Measurements from ENCODE around the gene PRSS33.

Gene PRSS33

DNA sequence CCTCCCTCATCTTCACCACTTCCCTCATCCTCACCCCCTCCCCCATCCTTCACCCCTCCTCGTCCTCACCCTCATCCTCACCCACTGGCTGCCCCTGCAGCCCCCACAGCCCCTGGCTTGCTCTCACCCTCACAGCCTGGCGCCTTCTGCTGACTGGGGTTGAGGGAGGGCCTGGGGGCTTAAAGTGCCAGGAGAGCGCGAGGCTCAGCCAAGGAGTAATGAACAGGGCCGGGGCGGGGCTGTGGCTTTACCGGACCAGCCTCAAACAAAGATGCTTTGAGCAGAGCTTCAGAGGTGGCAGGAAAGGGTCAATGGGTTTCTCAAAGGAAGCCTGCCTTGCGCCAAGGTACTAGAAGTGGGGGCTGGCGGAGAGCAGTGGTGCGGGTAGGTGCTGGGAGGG lies at the start of gene PRSS33:
Gene PRSS33 (minus strand): TSS at position 155 of the 400 bp plus-strand sequence. CDS start 1,013 bp downstream, outside the sequence.
- DNase-seq (ENCODE audit: low spot score): no peak

GRCh38 chr16:2836646-2837508 lies 49.5 kb upstream of the PRSS33 start:
- no peak for DNase-seq (ENCODE audit: low spot score)

GRCh38 chr16:2835638-2836493 lies 48.5 kb upstream of the PRSS33 start:
- DNase-seq (ENCODE audit: low spot score): no peak

DNA sequence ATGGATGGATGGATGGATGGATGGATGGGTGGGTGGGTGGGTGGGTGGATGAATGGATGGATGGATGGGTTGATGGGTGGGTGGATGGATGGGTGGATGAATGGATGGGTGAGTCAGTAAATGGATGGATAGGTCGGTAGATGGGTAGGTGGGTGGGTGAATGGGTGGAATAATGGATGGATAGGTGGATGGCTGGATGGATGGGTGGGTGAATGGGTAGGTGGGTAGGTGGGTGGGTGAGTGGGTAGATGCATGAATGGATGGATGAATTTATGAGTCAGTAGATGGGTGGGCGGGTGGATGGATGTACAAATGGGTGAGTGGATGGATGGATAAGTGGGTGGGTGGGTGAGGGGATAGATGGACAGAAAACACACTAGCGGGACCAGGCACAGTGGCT lies 47.6 kb upstream of the PRSS33 start:
- DNase-seq (ENCODE audit: low spot score): no peak

GRCh38 chr16:2833776-2834175 lies 46.4 kb upstream of the PRSS33 start:
- DNase-seq (ENCODE audit: low spot score): no peak

GRCh38 chr16:2831203-2831602 lies 43.8 kb upstream of the PRSS33 start:
- no peak for DNase-seq (ENCODE audit: low spot score)

GRCh38 chr16:2830355-2830695 lies 43.0 kb upstream of the PRSS33 start:
- no peak for DNase-seq (ENCODE audit: low spot score)

DNA sequence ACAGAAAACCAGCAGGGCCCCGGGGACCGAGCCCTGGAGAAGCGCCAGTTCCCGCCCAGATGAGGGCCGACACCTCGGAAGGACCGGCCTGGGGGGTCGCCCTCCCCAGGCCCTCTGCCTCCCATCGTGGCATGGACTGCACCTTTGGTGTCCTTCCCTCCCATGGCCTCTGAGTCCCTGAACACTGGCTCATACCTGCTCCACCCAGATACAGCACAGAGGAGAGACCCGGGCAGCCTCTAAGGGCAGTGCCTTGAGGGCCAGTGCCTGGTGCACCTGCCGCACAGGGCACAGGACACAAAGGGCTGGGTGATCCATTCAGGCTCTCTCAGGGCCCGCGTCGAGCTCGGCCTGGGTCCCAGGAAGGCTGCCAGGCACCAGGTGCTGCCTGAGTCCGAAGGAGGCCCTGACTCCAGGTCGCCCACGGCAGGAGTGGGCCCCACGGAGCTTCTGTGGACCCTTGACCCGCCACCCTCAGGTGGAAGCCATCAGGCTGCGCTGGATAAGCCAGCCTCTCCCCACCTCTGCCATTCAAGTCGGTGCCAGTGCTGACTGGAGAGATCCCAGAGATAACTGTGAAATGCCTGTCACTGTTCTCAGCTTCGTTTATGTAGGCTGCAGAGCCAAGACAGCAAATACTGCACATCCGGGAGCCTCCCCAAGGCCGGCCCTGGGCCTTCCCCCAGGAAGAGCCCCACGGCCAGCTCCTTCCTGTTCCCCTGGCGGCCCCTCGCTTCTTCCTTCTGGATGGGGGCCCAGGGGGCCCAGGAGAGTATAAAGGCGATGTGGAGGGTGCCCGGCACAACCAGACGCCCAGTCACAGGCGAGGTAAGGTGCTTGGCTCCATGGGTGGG lies 42.4 kb upstream of the PRSS33 start, which contains the start of gene ZG16B:
Gene ZG16B (plus strand): TSS at position 803 of the 854 bp plus-strand sequence. CDS start 139 bp downstream, outside the sequence.
- no peak for DNase-seq (ENCODE audit: low spot score)

DNA sequence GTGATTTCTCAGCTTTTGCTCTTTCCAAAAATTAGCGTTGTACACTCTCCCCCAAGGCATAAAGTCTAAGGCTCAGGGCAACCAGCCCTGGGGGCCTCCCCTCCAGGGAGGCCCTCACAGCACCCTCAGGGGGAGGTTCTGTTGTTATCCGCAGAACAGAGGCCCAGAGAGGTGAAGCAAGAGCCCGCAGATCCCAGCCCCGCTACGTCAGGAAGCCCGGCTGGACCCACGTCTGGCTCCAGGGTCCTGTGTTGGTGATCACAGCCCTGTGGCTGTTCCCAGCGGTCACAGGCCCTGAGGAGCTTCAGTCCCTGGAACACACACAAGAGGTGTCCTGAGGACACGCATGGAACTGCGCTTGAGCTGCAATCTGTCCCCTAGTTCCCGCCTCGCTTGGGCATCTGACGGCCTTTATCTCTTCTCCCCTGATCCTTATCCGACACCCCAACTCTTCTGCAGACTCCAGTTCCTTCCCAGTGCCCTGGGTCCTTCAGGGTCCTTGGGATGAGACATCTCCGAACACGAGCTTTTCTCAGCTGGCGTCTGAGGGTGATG lies 41.6 kb upstream of the PRSS33 start:
- DNase-seq (ENCODE audit: low spot score): no peak

DNA sequence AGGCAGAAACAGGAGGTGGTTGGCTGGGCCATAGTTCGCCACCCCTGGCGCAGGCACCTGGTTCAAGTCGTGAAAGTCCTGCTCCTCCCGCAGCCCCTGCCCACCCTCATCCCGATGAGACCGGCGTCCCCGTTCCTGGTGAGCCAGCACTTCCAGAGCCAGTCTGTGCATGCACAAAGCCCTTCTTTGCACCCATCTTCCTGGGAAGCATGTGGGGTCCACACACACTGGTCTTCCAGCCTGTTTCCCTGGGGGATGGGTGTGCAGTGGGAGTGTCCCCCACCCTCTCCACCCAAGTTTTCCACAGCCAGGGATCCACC lies 41.1 kb upstream of the PRSS33 start:
- no peak for DNase-seq (ENCODE audit: low spot score)

DNA sequence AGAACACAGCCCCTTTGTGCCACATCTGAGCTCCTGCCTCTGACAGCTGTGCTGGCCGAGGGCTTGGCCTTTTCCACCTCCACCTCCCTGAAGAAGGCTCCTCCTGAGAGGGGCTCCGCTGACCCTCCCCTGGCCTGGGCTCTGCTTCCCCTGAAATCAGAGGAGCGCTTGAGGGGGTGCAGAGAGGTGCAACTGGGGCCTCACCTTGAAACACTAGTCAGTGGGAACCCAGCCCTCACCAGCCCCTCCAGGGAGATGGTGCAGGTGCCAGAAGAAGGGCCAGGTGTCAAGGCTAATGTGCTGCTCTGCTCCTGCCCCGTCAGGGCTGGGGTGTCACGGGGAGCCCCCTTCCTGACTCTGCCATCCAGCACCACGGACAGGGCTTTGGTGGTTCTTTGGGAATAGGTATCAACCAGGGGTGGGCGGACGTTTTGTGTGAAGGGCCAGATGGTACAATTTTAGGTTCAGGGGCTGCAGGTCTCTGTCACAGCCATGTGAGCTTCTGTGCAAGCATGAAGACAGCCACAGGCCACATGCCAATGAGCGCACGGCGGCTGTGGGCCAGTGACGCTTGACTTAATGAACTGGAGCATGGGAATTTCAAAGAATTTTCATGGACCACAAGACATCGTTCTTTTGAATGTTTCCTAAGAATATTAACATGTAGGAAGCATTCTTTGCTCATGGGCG lies 40.6 kb upstream of the PRSS33 start:
- no peak for DNase-seq (ENCODE audit: low spot score)

GRCh38 chr16:2827374-2827791 lies 40.0 kb upstream of the PRSS33 start:
- DNase-seq (ENCODE audit: low spot score): no peak

DNA sequence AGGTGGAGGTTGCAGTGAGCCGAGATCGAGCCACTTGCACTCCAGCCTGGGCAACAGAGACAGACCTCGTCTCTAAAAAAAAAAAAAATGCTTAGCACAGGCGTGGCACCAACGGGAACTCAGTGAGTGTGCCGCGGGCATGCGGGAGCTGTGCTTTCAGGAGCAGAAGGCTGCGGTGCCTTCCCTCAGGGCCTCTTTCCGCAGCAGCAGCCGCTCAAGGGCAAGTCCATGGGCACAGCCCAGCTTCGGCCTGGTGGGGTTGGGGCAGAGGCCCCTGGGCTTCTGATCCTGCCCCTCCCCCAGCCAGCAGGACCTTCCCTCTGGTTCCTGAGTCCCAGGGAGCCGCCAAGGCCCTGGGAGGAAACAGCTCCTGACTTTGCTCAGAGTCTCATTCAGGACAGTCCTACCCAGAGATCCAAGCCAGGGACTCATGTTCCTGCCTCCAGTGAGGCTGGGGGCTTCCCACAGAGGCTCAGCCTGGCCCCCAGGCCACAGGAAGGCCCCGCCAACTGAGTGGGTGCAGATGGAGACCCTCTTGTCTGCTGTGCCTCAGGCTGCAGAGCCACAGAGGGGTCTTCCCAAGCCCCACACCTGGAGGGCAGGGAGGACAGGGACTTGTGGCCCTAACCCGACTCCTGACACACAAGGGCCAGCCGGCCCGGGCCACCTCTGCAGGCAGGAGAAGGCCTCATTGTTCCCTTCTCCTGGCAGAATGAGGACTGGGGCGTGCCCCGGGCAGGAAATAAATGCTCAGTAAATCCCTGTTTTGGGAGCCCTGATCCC lies 39.4 kb upstream of the PRSS33 start:
- DNase-seq (ENCODE audit: low spot score): no peak

- no peak for DNase-seq (ENCODE audit: low spot score)
Measured at GRCh38 chr16:2825906-2826305, 38.5 kb upstream of the PRSS33 start.

DNA sequence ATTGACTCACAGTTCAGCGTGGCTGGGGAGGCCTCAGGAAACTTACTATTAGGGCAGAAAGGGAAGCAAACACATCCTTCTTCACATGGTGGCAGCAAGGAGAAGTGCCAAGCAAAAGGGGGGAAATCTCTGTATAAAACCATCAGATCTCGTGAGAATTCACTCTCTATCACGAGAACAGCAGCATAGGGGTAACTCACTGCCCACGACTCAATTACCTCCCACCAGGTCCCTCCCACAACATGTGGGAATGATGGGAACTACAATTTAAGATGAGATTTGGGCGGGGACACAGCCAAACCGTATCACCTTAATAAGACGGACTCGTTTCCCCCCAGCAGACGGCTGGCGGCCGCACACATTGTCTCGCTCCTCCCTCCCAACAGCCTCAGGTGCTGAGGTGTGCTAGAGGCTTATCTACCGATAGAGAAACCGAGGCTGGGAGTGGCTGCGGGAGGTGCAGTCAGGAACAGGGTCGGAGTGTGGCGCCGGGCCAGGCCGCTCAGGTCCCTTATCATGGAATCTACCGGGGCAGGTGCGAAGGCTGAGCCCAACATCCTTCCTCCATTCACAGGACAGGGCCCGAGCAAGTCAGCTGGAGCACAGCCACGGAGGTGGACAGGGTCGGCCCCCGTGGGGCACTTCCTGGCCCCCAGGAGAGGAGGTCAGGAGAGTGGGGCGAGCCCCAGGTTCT lies 37.8 kb upstream of the PRSS33 start:
- DNase-seq (ENCODE audit: low spot score): no peak

DNA sequence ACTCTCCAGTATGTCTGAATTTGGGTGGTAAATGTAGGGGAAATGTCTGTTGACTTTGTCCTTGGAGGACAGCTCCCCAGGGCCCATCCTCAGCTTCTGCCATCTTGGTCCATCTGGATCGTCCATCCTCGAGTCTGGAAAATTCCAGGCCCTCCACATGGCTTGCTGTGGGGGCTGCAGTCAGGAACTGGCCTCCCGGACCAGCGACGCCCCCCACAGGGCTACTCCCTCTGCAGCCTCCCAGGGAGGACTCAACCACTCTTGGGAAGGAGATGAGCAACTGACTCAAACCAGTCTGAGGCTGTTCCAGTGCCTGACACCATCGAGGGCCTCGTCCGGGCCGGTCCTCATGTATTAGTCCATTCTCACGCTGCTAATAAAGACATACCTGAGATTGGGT lies 37.3 kb upstream of the PRSS33 start:
- DNase-seq (ENCODE audit: low spot score): no peak

GRCh38 chr16:2822496-2822895 lies 35.1 kb upstream of the PRSS33 start:
- no peak for DNase-seq (ENCODE audit: low spot score)

GRCh38 chr16:2822158-2822495 lies 34.8 kb upstream of the PRSS33 start:
- DNase-seq (ENCODE audit: low spot score): no peak

DNA sequence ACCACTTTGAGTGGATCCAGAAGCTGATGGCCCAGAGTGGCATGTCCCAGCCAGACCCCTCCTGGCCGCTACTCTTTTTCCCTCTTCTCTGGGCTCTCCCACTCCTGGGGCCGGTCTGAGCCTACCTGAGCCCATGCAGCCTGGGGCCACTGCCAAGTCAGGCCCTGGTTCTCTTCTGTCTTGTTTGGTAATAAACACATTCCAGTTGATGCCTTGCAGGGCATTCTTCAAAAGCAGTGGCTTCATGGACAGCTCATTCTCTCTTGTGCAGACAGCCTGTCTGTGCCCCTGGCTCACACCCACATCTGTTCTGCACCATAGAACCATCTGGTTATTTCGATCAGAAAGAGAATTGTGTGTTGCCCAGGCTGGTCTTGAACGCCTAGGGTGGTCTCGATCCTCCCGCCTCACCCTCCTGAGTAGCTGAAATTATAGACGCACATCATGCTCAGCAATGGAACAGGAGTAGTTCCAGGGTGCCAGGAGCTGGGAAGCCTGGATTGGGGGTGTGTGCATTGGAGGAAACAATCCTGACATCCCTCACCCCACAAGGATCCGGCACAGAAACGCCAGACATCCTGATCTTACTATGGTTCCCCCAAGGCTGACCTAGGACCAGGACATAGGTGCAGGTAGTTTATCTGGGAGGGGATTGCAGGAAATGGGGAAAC lies 34.3 kb upstream of the PRSS33 start:
- no peak for DNase-seq (ENCODE audit: low spot score)
